SU-DHL-6 (cell line): ENCODE data around the gene BSG.
"Not testable (repeated sequence)": the region's sequence is repeated elsewhere in the genome, so short reads cannot be mapped to it uniquely, and the experiment has no call there.

ENCODE experiments used
- H2AFZ ChIP-seq: fragments of 200-600 bp; sonication (generic); 2 replicates; pipeline ENCODE4 v1.6.1; 2014; ENCODE audit warnings: low read depth, mild to moderate bottlenecking, moderate library complexity, mixed read lengths, antibody characterized with exemption, low read length; ENCODE audit not compliant: severe bottlenecking
- H3F3A ChIP-seq: fragments of 200-600 bp; shearing (Covaris generic); 2 replicates; pipeline ENCODE4 v1.6.0; 2016; ENCODE audit warnings: antibody characterized with exemption, mild to moderate bottlenecking; ENCODE audit not compliant: insufficient read depth
- H3K27ac ChIP-seq: fragments of 200-600 bp; sonication (generic); 2 replicates; pipeline ENCODE4 v1.5.1; 2016; ENCODE audit warnings: low read depth, mild to moderate bottlenecking, low read length, moderate library complexity, mixed read lengths
- H3K27me3 ChIP-seq: fragments of 200-600 bp; sonication (generic), shearing (Covaris generic); 2 replicates; pipeline ENCODE4 v1.6.0; 2014; ENCODE audit warnings: mild to moderate bottlenecking, low read length
- H3K36me3 ChIP-seq: fragments of 200-600 bp; sonication (generic); 2 replicates; pipeline ENCODE4 v1.6.1; 2014; ENCODE audit warnings: mild to moderate bottlenecking, low read length, mixed read lengths
- H3K4me2 ChIP-seq: fragments of 300-600, 200-600 bp; shearing (Covaris generic), sonication (generic); 2 replicates; pipeline ENCODE4 v1.6.0; 2014; ENCODE audit warnings: low read length, low read depth, mild to moderate bottlenecking; ENCODE audit not compliant: poor library complexity, severe bottlenecking
- H3K4me3 ChIP-seq: fragments of 200-600 bp; sonication (generic); 2 replicates; pipeline ENCODE4 v1.5.1; 2014; ENCODE audit warnings: antibody characterized with exemption, low read length, mild to moderate bottlenecking, mixed read lengths; ENCODE audit not compliant: insufficient read depth, poor library complexity, severe bottlenecking
- H3K79me2 ChIP-seq: fragments of 200-600 bp; sonication (generic); 2 replicates; pipeline ENCODE4 v1.6.1; 2014; ENCODE audit warnings: mild to moderate bottlenecking, low read length, moderate library complexity; ENCODE audit not compliant: insufficient read depth
- H3K9ac ChIP-seq: fragments of 200-600 bp; sonication (generic); 2 replicates; pipeline ENCODE4 v1.7.0; 2014; ENCODE audit warnings: mild to moderate bottlenecking, low read length
- H3K9me2 ChIP-seq: fragments of 200-600 bp; sonication (generic); replicated peaks from 2 replicates; pipeline ENCODE4 v1.6.1; 2014; ENCODE audit warnings: low read length; ENCODE audit not compliant: insufficient read depth
- H3K9me3 ChIP-seq: fragments of 200-600 bp; sonication (generic); 2 replicates; pipeline ENCODE4 v1.6.1; 2014; ENCODE audit warnings: low read length, mixed read lengths; ENCODE audit not compliant: insufficient read depth
- H4K20me1 ChIP-seq: fragments of 200-600 bp; sonication (generic); 2 replicates; pipeline ENCODE4 v1.6.1; 2014; ENCODE audit warnings: low read depth, mild to moderate bottlenecking, antibody characterized with exemption, low read length, moderate library complexity, mixed read lengths
- CTCF ChIP-seq: fragments of 200-600 bp; sonication (generic); IDR thresholded peaks from one replicate; pipeline ENCODE4 v1.5.1; 2017; ENCODE audit warnings: antibody characterized with exemption, mild to moderate bottlenecking, low read length, moderate library complexity; ENCODE audit not compliant: insufficient read depth, poor library complexity, severe bottlenecking
- EZH2phosphoT487 ChIP-seq: fragments of 200-600 bp; sonication (generic), shearing (Covaris generic); conservative IDR thresholded peaks from 2 replicates; pipeline ENCODE4 v1.6.1; 2018; ENCODE audit warnings: mild to moderate bottlenecking, antibody characterized with exemption, low read length, moderate library complexity, mixed read lengths

BSG gene

GRCh38 chr19:604355-604754, 32.0 kb downstream of the BSG start:
- Histone ChIP-seq H3K27me3 (no peaks in the 10 kb centered on the region), H2AFZ (no peak overlapping the region), H3K9me3 (no peaks in the 10 kb centered on the region), H3K79me2 (no peaks in the 10 kb centered on the region), H4K20me1 (no peaks in the 10 kb centered on the region), H3K9ac (no peak overlapping the region), H3K4me3 (no peak overlapping the region), H3K27ac (no peak overlapping the region), H3K4me2 (no peak overlapping the region), H3F3A (no peaks in the 10 kb centered on the region), H3K9me2 (no peaks in the 10 kb centered on the region), H3K36me3 (no peaks in the 10 kb centered on the region)
- TF ChIP-seq EZH2phosphoT487 = no peak

GRCh38 chr19:605061-605971, 32.9 kb downstream of the BSG start:
- H3K9me2 ChIP-seq, H3K4me2 ChIP-seq, H3K9ac ChIP-seq, H4K20me1 ChIP-seq, H2AFZ ChIP-seq, H3K27me3 ChIP-seq, H3K9me3 ChIP-seq, H3K4me3 ChIP-seq, H3K36me3 ChIP-seq, H3F3A ChIP-seq, H3K27ac ChIP-seq, H3K79me2 ChIP-seq: not testable (repeated sequence)
- TF ChIP-seq CTCF = peak; percentile 86

GRCh38 chr19:607301-608154, 35.1 kb downstream of the BSG start:
- H2AFZ ChIP-seq = no peak overlapping the region
- no peaks in the 10 kb centered on the region for H3K36me3 ChIP-seq
- no peak overlapping the region for H3K4me2 ChIP-seq
- H3K9me3 ChIP-seq = no peaks in the 10 kb centered on the region
- H4K20me1 ChIP-seq = no peaks in the 10 kb centered on the region
- H3K4me3 ChIP-seq = no peak overlapping the region
- no peaks in the 10 kb centered on the region for H3K9me2 ChIP-seq
- H3K79me2 ChIP-seq = no peaks in the 10 kb centered on the region
- no peak overlapping the region for H3K27ac ChIP-seq
- no peaks in the 10 kb centered on the region for H3K27me3 ChIP-seq
- H3F3A ChIP-seq = no peaks in the 10 kb centered on the region
- no peak for TF ChIP-seq EZH2phosphoT487
- TF ChIP-seq CTCF = no peak
- H3K9ac ChIP-seq = no peak overlapping the region
